ENCODE results near the gene SGK1.

DNA sequence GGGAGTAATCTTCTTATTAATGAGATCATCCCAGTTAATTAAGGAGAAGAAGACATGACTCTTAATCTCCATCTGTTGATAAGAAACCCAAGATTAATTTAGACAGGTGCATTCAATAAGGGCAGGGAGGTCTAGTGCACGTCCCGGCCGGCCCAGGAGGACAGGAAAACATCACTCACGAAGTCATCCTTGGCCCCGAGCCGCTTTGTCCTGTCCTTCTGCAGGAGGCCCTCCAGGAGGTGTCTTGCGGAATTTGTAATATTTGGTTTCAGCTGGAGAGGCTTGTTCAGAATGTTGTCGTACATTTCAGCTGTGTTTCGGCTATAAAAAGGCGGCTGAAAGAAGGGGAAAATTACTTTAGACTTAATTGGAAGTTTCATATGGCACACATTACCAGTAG lies 147.1 kb downstream of the SGK1 start:
- TF ChIP-seq, protein P1, sequence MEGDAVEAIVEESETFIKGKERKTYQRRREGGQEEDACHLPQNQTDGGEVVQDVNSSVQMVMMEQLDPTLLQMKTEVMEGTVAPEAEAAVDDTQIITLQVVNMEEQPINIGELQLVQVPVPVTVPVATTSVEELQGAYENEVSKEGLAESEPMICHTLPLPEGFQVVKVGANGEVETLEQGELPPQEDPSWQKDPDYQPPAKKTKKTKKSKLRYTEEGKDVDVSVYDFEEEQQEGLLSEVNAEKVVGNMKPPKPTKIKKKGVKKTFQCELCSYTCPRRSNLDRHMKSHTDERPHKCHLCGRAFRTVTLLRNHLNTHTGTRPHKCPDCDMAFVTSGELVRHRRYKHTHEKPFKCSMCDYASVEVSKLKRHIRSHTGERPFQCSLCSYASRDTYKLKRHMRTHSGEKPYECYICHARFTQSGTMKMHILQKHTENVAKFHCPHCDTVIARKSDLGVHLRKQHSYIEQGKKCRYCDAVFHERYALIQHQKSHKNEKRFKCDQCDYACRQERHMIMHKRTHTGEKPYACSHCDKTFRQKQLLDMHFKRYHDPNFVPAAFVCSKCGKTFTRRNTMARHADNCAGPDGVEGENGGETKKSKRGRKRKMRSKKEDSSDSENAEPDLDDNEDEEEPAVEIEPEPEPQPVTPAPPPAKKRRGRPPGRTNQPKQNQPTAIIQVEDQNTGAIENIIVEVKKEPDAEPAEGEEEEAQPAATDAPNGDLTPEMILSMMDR (conservative IDR thresholded peaks at IDR 0.05 in 1 of 2, IDR thresholded peaks at IDR 0.05 in 1 of 2; ENCODE audit: extremely low read depth in 1 of 2, insufficient read depth in 1 of 2, low read depth in 1 of 2, low read length in 2 of 2), result peak; percentile 10 to 21
- TF ChIP-seq EZH2 (IDR thresholded peaks at IDR 0.05; ENCODE audit: borderline replicate concordance, low read length), result no peak

Measured in mammary epithelial cell (primary cell).